HT-29 (cell line): ENCODE results near the gene JMJD1C. TPM values are rescaled to one million over a fixed set of nuclear protein-coding genes. Genes with fewer than 3 reads are reported as not detected.

Source experiments
- DNase-seq: peaks from one replicate; pipeline ENCODE4 v3.0.0-alpha.2; 2015; ENCODE audit warnings: low spot score
- small RNA-seq: library from RNA; depleted of rRNA; stranded (forward); fragments of <200 nt; gene quantifications from one replicate; pipeline ENCODE3, GENCODE V24; 2014
- total RNA-seq: library from RNA; depleted of rRNA; stranded (reverse); fragments of >200 nt; shearing (Covaris generic); gene quantifications from 2 replicates; pipeline ENCODE4 v1.2.3, GENCODE V29; 2014; rRNA removed

Gene JMJD1C
- total RNA-seq, 1 experiment from 2014 or later: 32.5 TPM

DNA sequence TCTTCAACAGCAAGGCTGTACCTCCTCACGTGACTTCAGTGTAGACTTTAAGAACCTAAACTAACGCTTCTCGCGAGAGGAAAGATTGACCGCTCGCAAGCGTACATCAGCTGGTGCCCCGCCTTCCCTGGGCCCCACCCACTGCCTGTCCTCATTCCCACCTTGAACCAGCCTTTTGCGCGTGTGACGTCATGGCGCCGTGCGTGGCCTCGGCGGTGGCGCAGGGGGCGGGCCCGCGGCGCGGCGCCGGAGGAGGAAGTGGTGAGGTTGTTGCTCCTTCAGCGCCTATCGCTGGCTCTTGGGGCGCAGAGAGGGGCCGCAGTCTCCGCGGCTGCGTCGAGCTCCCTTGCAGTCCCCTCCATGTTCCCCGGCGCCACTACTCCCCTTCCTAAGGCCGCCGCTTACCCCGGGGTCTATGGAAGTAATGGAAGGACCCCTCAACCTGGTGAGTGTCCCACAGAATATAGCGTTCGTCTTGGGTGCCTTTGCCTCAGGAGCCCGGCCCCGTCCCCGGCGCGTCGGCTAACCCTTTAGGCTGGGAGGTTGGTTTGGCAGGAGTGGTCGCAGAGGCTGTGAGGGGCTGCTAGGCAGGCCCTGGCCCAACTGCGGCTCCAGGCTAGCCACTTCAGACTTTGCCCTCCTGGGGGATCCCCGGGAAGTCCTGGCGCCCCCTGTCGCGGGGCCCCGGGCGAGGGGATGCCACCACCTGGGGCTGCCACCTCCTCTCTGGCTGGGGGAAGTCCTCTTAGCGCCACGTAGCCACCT, 332.5 kb downstream of the JMJD1C start, which contains the start of gene NRBF2:
Gene NRBF2, plus strand, starts transcription at position 273 of the 765 bp plus-strand sequence. Its CDS starts 143 bp downstream, at position 416.
- peak; percentile 98 for DNase-seq

DNA sequence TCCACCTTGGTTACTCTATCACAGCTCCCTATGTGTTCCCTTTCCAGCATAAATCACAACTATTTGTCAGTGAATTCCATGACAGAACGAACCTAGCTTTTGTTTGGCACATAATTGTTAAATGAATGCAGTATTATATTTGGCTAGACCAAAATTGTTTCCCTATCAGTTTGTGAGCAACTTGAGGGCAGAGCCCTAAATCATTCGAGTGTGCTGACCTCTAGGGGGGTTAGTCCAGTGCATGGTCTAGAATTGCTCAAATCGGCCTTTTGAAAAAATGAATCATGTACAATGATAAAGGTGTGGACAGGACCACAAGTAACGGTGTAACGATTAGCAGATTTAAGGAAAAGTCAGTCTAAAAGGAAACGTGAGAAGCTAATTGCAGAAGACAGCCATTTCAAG, 333.1 kb downstream of the JMJD1C start:
- DNase-seq: no peak

DNA sequence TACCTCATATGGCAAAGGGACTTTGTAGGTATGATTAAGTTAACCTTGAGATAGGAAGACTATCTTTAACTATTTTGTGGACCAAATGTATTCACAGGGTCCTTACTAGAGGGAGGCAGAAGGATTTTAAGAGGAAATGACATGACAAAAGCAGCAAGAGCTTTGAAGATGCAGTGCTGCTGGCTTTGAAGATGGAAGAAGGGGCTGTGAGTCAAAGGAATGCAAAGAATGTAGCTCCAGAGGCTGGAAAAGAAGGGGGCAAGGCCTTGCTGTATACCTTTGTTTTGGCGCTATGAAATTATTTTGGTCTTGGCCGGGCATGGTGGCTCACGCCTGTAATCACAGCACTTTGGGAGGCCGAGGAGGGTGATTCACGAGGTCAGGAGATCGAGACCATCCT, 335.9 kb downstream of the JMJD1C start:
- DNase-seq: no peak

DNA sequence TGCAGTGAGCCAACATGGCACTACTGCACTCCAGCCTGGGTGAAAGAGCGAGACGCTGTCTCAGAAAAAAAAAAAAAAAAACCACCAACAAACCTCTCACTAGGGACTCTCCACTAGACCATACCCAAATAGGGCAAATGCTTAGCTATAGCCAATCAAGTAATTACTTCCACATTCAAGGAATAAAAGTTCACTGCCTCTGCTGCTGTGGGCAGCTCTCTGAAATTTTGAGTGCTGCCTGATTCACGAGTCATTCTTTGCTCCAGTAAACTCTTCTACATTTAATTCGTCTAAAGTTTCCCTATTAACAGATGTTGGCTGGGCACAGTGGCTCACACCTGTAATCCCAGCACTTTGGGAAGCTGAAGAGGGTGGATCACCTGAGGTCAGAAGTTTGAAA, 337.3 kb downstream of the JMJD1C start:
- no peak for DNase-seq

DNA sequence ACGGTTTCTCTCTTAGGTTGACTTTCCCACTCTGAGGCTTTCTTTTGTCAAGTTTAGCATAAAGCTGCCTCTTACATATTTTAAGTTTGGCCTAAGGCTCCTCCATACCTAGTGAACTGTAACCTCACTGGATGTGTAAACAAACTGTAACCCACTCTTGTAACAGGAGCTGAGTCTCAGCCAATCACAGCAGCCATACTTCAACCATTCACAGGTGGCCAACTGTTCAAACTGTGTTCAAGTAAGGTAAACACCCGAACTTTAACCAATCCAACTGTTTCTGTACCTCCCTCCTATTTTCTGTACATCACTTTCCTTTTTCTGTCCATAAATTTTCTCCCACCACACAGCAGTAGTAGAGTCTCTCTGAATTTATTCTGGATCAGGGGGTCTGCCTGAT, 340.3 kb downstream of the JMJD1C start:
- no peak for DNase-seq

DNA sequence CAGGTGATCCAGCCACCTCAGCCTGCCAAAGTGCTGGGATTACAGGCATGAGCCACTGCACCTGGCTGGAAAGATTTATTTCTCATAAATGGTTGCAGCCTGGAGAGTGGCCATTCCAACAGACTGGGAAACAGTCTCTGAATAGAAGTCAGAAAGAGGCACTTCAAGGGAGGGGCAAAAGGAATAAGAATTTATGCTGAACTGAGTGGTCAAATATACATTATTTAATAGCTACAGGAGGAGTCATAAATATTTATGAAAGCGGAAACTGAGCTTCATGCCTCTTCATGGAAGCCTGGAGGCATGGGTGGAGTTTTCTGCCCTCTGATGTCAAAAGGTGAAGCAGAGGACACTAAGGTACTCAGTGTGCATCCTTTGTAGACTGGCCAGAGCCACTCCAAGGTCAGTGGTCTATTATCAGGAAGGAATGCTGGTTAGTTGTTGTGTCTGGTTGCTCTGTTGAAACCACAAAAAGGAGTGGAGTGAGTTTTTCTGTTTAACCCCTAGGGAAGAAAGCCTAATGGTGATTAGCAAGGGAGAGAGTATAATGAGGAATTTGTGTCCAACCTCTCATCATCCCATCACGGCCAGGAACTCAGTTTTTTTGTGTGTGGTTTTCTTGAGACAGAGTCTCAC, 341.9 kb downstream of the JMJD1C start:
- DNase-seq: no peak

DNA sequence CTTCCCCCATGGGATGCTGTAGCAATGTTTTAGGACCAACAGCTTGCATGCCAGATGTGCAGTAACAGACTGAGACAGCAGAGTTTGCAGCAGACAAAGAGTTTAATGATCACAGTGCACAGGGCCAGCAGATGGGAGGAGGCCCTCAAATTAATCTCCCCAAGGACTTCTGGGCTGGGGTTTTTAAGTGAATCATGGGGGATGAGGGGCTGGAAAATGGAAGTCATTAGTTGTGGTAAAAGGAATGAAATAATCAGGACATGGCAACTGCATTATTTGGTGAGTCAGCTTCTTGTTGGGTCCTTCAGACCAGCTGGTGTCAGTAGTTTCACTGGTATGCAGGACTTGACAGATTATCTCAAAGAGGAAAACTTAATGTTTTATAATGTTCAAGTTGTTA, 345.2 kb downstream of the JMJD1C start:
- no peak for DNase-seq

DNA sequence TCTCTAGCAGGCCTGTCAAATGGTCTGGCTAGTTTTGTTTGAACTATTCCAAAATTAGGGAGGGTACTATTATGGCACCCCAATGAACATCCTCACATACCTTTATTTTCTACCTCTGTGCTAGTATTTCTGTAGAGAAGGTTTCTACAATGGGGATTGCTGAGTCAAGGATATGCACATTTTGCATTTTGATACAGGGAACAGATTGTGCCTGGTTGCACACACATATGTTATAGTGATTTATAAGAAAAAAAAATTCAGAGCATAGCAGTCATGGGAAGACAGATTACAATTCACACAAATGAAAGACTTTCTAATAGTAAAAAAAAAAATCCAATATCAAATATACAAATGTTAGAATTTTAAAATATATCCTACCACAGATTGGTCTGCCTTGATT, 346.7 kb downstream of the JMJD1C start:
- no peak for DNase-seq

Small RNA genes within 50 kb of the gene (small RNA-seq; reads per million reads assigned to genes)
- gene AC022022.1 (not detected), gene MIR1296 (0.57 reads per million)

Other genes starting within 250 kb of the JMJD1C start
- 9.4 and 10.8 TPM in 2 replicates for gene REEP3, start 55.4 kb upstream of the JMJD1C start, total RNA-seq